BLaER1 treated with 17β-estradiol and CSF1 and Interleukin-3, amounts not matched to agents 10 nM and 100 nM (cell line): ENCODE data around the gene OLFM1.
A peak's percentile ranks its signal among the peaks of the same experiment; 100 is the strongest.

Source experiments
- H3K27ac ChIP-seq, 11 experiments: shearing (Covaris generic); formaldehyde crosslinking; 2 replicates each; pipeline ENCODE4 v1.8.1; 2022
- H3K27me3 ChIP-seq, 11 experiments: shearing (Covaris generic); formaldehyde crosslinking; 2 replicates each; pipeline ENCODE4 v1.8.1; 2022
- H3K36me3 ChIP-seq, 11 experiments: shearing (Covaris generic); formaldehyde crosslinking; 2 replicates each; pipeline ENCODE4 v1.8.1; 2022
- H3K4me1 ChIP-seq, 10 experiments: shearing (Covaris generic); formaldehyde crosslinking; 2 replicates each; pipeline ENCODE4 v1.8.1; 2022
- H3K4me2 ChIP-seq, 11 experiments: shearing (Covaris generic); formaldehyde crosslinking; 2 replicates each; pipeline ENCODE4 v1.8.1; 2022
- H3K4me3 ChIP-seq, 10 experiments: shearing (Covaris generic); formaldehyde crosslinking; 2 replicates each; pipeline ENCODE4 v1.8.1; 2022
- H3K9ac ChIP-seq, 11 experiments: shearing (Covaris generic); formaldehyde crosslinking; 2 replicates each; pipeline ENCODE4 v1.8.1; 2022
- H3K9me3 ChIP-seq, 11 experiments: shearing (Covaris generic); formaldehyde crosslinking; replicated peaks in 1 of 11; 2 replicates each; pipeline ENCODE4 v1.8.1; 2022
- H4K20me1 ChIP-seq, 11 experiments: shearing (Covaris generic); formaldehyde crosslinking; 2 replicates each; pipeline ENCODE4 v1.8.1; 2022
- Cebpa-rat ChIP-seq, 11 experiments: shearing (Covaris generic); IDR thresholded peaks; 2 replicates each; pipeline ENCODE4 v1.8.1; 2022

Gene OLFM1

DNA sequence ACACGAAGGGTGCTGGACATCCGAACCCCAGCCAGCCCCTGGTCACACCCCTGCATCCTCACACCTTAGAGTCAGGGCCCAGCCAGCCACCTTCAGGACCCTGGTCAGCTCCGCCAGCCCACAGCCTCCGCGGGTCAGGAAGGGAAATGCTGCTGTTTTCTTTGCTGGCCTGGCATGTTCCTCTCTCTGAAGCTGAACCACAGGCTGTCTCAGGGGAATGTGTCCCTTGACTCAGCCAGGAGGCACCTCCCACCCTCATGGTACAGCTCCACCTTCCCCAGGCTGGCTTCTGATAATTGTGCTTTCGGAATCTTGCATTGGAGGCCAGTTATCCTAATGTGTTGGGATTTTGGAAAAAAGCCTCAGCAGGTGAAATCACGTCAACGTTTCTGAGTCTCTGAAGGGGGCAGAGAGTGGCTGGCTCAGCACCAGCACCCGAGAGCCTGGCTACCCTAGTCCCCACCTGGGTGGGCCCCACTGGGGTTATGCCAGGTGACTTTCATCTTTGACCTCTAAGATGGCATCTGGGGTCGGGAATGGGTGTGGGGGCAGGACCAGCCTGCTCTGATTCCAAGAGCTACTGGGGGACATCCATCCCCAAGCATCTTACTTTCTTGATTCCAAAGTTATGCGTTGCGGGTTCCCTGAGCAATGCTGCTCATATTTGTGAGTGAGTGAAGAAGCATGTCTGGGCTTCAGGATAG, 9.8 kb upstream of the OLFM1 start:
- peaks cover 0 to 15% (median 6%) of the 10 kb centered on the region in 10 experiments; a peak in 15 of 20 replicates for H3K4me1 ChIP-seq
- peaks cover 28 to 66% (median 38%) of the 10 kb centered on the region in 11 experiments for H3K27me3 ChIP-seq
- H3K4me2 ChIP-seq, result peak overlapping the region in 9 of 11 experiments; percentile 32 to 61 (median 49); a peak in 17 of 22 replicates
- no peak overlapping the region for H3K27ac ChIP-seq
- no peaks in the 10 kb centered on the region for H3K9me3 ChIP-seq
- H3K4me3 ChIP-seq, result no peak overlapping the region
- no peak for TF ChIP-seq Cebpa-rat (IDR thresholded peaks at IDR 0.05)
- peaks cover 0 to 56% (median 8%) of the 10 kb centered on the region in 11 experiments; a peak in 11 of 22 replicates for H4K20me1 ChIP-seq
- H3K36me3 ChIP-seq, result no peaks in the 10 kb centered on the region
- H3K9ac ChIP-seq, result no peak overlapping the region

GRCh38 chr9:135078361-135078821, 9.1 kb upstream of the OLFM1 start:
- H3K4me1 ChIP-seq, result peaks cover 0 to 18% (median 8%) of the 10 kb centered on the region in 10 experiments; a peak in 15 of 20 replicates
- TF ChIP-seq Cebpa-rat (IDR thresholded peaks at IDR 0.05), result no peak
- H3K4me2 ChIP-seq, result peak overlapping the region in 4 of 11 experiments; percentile 47 to 61 (median 60); a peak in 3 of 22 replicates
- peaks cover 28 to 73% (median 38%) of the 10 kb centered on the region in 11 experiments for H3K27me3 ChIP-seq
- H4K20me1 ChIP-seq, result peaks cover 0 to 64% (median 8%) of the 10 kb centered on the region in 11 experiments; a peak in 11 of 22 replicates
- H3K4me3 ChIP-seq, result no peak overlapping the region
- H3K27ac ChIP-seq, result no peak overlapping the region
- no peak overlapping the region for H3K9ac ChIP-seq
- H3K9me3 ChIP-seq, result no peaks in the 10 kb centered on the region
- no peaks in the 10 kb centered on the region for H3K36me3 ChIP-seq

- TF ChIP-seq Cebpa-rat (IDR thresholded peaks at IDR 0.05), result no peak
Observed at GRCh38 chr9:135079018-135079417, 8.4 kb upstream of the OLFM1 start.

GRCh38 chr9:135079676-135080075, 7.8 kb upstream of the OLFM1 start:
- Histone ChIP-seq H3K4me1 (peaks cover 0 to 21% (median 15%) of the 10 kb centered on the region in 10 experiments; a peak in 16 of 20 replicates), H3K27me3 (peaks cover 27 to 84% (median 49%) of the 10 kb centered on the region in 11 experiments), H3K36me3 (no peaks in the 10 kb centered on the region), H3K9ac (no peak overlapping the region), H4K20me1 (peaks cover 0 to 77% (median 12%) of the 10 kb centered on the region in 11 experiments; a peak in 11 of 22 replicates), H3K4me3 (no peak overlapping the region), H3K9me3 (no peaks in the 10 kb centered on the region), H3K4me2 (no peak overlapping the region), H3K27ac (no peak overlapping the region)
- TF ChIP-seq Cebpa-rat (IDR thresholded peaks at IDR 0.05), result no peak

More at GRCh38 chr9:135079018-135079417, 8.4 kb upstream of the OLFM1 start:
- H3K9me3 ChIP-seq, result no peaks in the 10 kb centered on the region
- H3K4me1 ChIP-seq, result peaks cover 0 to 21% (median 14%) of the 10 kb centered on the region in 10 experiments; a peak in 16 of 20 replicates
- H3K27me3 ChIP-seq, result peaks cover 29 to 79% (median 44%) of the 10 kb centered on the region in 11 experiments
- H3K27ac ChIP-seq, result no peak overlapping the region
- no peaks in the 10 kb centered on the region for H3K36me3 ChIP-seq
- H4K20me1 ChIP-seq, result peaks cover 0 to 70% (median 12%) of the 10 kb centered on the region in 11 experiments; a peak in 11 of 22 replicates
- no peak overlapping the region for H3K9ac ChIP-seq
- H3K4me2 ChIP-seq, result no peak overlapping the region
- no peak overlapping the region for H3K4me3 ChIP-seq

GRCh38 chr9:135080286-135081263, 6.9 kb upstream of the OLFM1 start:
- TF ChIP-seq Cebpa-rat (IDR thresholded peaks at IDR 0.05), result no peak
- H3K27me3 ChIP-seq, result peaks cover 18 to 84% (median 48%) of the 10 kb centered on the region in 11 experiments

DNA sequence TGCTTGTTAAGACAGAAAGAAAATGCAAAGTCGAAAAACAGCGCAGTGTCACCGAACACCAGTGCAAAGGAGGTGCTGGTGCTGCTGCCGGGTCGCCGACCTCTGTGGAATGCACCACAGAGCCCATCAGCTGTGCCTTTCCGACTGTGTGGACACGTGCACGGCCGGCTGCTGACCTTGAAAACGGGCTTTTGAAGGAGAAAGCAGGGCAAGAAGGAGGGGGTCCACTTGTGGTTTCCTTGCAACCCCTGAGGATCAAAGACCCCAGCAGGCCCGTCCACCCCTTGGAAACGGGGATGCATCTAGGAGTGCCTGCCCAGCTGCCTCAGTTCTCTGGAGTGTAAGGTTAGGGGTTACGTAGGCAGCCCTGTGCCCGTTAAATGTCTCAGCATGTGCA, 6.2 kb upstream of the OLFM1 start:
- Histone ChIP-seq H4K20me1 (peaks cover 0 to 89% (median 11%) of the 10 kb centered on the region in 11 experiments; a peak in 12 of 22 replicates), H3K4me2 (no peak overlapping the region), H3K27me3 (peaks cover 18 to 84% (median 48%) of the 10 kb centered on the region in 11 experiments), H3K4me3 (no peak overlapping the region), H3K9me3 (no peaks in the 10 kb centered on the region), H3K27ac (no peak overlapping the region), H3K4me1 (peaks cover 0 to 21% (median 15%) of the 10 kb centered on the region in 10 experiments; a peak in 17 of 20 replicates), H3K36me3 (no peaks in the 10 kb centered on the region), H3K9ac (no peak overlapping the region)
- TF ChIP-seq Cebpa-rat (IDR thresholded peaks at IDR 0.05), result no peak

More at GRCh38 chr9:135080286-135081263, 6.9 kb upstream of the OLFM1 start:
- Histone ChIP-seq H3K4me1 (peaks cover 0 to 21% (median 15%) of the 10 kb centered on the region in 10 experiments; a peak in 16 of 20 replicates), H3K9me3 (no peaks in the 10 kb centered on the region), H3K4me3 (no peak overlapping the region), H4K20me1 (peaks cover 0 to 85% (median 12%) of the 10 kb centered on the region in 11 experiments; a peak in 11 of 22 replicates), H3K27ac (no peak overlapping the region), H3K9ac (no peak overlapping the region), H3K4me2 (no peak overlapping the region), H3K36me3 (no peaks in the 10 kb centered on the region)

DNA sequence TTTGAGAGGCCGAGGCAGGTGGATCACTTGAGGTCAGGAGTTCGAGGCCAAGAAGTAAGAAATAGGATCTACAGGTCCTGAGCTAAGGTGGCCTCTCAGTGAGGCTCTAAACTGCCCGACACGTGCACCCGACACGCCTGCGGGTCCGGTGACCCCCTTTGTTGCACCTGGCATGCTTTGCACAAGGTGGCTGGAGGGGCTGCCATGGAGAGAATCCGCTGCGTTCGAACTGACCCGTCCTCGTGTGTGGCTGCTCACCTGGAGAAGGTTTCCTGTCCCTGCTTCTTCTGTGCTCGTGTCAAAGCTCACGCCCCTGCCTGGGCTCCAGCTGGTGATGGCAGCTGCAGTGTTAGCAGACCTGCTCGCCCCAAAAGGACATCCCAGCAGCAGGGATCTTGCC, 5.7 kb upstream of the OLFM1 start:
- H3K4me3 ChIP-seq, result no peak overlapping the region
- no peak overlapping the region for H3K4me2 ChIP-seq
- peaks cover 18 to 84% (median 48%) of the 10 kb centered on the region in 11 experiments for H3K27me3 ChIP-seq
- H3K9me3 ChIP-seq, result no peaks in the 10 kb centered on the region
- peaks cover 0 to 89% (median 11%) of the 10 kb centered on the region in 11 experiments; a peak in 15 of 22 replicates for H4K20me1 ChIP-seq
- no peak overlapping the region for H3K27ac ChIP-seq
- no peaks in the 10 kb centered on the region for H3K36me3 ChIP-seq
- H3K9ac ChIP-seq, result no peak overlapping the region
- TF ChIP-seq Cebpa-rat (IDR thresholded peaks at IDR 0.05), result no peak
- peaks cover 0 to 21% (median 15%) of the 10 kb centered on the region in 10 experiments; a peak in 17 of 20 replicates for H3K4me1 ChIP-seq

DNA sequence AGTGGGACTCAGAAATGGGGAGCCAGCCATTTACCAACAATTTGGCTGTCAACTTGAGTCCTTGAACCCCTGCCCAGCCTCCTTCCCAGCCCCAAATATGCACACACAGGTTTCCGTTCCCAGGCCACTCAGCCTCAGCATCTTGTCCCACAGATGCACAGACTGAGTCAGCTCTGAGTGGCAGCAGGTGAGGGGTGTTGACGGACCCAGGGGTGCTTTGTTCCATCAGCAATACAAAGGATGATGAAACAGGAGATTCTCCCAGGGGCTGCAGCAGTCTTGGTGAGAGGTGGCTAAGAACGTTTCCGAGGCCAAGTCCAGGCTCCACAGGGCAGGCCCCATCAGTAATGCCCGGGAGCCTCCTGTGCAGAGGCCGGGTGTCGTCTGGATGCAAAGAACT, 4.9 kb upstream of the OLFM1 start:
- Histone ChIP-seq H4K20me1 (peaks cover 0 to 90% (median 11%) of the 10 kb centered on the region in 11 experiments; a peak in 14 of 22 replicates), H3K9me3 (no peaks in the 10 kb centered on the region), H3K27ac (no peak overlapping the region), H3K4me3 (no peak overlapping the region), H3K4me1 (peaks cover 0 to 22% (median 16%) of the 10 kb centered on the region in 10 experiments; a peak in 17 of 20 replicates), H3K9ac (no peak overlapping the region), H3K36me3 (no peaks in the 10 kb centered on the region), H3K4me2 (no peak overlapping the region), H3K27me3 (peaks cover 20 to 86% (median 51%) of the 10 kb centered on the region in 11 experiments)
- TF ChIP-seq Cebpa-rat (IDR thresholded peaks at IDR 0.05), result no peak
